ENCODE results near the gene ARHGAP24. TPM values are rescaled to one million over a fixed set of nuclear protein-coding genes. Genes with fewer than 3 reads are reported as not detected.

ARHGAP24 gene
- total and polyA plus RNA-seq, 4 donors = 1.8 to 15.2 (median 3.3) TPM

DNA sequence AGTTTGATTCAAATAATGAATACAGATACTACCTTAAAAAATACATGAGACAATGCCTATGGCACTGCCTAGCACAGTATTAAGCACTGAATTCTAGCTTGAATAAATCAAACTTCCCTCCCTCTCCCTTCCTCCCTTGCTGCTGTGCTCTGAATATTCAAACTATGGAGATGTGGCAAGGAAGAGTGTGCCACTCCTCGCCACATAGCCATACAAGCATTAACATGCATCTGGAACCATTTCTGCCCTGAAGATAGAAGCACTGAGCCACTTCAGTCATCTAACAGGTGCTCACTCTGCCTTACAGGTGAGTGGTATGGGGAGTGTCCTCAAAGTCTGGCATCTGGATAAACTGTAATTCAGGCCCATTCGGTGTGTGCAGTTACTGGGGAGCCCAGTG lies 276.9 kb downstream of the ARHGAP24 start (continued):
- TF ChIP-seq, protein P1, sequence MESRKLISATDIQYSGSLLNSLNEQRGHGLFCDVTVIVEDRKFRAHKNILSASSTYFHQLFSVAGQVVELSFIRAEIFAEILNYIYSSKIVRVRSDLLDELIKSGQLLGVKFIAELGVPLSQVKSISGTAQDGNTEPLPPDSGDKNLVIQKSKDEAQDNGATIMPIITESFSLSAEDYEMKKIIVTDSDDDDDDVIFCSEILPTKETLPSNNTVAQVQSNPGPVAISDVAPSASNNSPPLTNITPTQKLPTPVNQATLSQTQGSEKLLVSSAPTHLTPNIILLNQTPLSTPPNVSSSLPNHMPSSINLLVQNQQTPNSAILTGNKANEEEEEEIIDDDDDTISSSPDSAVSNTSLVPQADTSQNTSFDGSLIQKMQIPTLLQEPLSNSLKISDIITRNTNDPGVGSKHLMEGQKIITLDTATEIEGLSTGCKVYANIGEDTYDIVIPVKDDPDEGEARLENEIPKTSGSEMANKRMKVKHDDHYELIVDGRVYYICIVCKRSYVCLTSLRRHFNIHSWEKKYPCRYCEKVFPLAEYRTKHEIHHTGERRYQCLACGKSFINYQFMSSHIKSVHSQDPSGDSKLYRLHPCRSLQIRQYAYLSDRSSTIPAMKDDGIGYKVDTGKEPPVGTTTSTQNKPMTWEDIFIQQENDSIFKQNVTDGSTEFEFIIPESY (IDR thresholded peaks at IDR 0.05) = no peak
- TF ChIP-seq SP1 (IDR thresholded peaks at IDR 0.05) (no peak), RXRA (IDR thresholded peaks at IDR 0.05) (no peak), RAD21 (IDR thresholded peaks at IDR 0.05) (no peak)
- TF ChIP-seq, protein P2, sequence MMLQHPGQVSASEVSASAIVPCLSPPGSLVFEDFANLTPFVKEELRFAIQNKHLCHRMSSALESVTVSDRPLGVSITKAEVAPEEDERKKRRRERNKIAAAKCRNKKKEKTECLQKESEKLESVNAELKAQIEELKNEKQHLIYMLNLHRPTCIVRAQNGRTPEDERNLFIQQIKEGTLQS (IDR thresholded peaks at IDR 0.05) = no peak

DNA sequence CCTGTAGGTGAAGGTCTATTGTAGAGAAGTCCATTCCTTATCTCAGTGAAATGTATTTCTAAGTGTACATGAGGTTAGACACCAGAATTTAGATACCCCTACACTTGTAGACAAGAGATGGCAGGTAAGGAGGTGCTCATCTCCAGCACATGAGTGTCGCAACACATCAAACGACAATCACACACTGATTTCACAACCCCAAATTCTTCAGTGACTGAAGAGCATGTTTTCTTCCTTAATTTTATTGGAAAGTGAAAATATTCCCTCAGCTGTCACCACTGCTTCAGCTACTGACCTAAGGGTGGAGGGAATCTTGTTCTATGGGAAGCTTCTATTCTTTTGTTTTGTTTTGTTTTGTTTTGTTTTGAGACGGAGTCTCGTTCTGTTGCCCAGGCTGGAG lies 280.3 kb downstream of the ARHGAP24 start:
- TF ChIP-seq NR2F2 (IDR thresholded peaks at IDR 0.05) (no peak), RXRA (IDR thresholded peaks at IDR 0.05) (no peak), GABPA (IDR thresholded peaks at IDR 0.05 in 1 of 2, conservative IDR thresholded peaks at IDR 0.05 in 1 of 2) (no peak), YY1 (IDR thresholded peaks at IDR 0.05) (no peak), SP1 (IDR thresholded peaks at IDR 0.05) (no peak), HNF4G (IDR thresholded peaks at IDR 0.05) (no peak), RAD21 (IDR thresholded peaks at IDR 0.05) (no peak), TAF1 (conservative IDR thresholded peaks at IDR 0.05) (no peak)
- TF ChIP-seq, protein P3, sequence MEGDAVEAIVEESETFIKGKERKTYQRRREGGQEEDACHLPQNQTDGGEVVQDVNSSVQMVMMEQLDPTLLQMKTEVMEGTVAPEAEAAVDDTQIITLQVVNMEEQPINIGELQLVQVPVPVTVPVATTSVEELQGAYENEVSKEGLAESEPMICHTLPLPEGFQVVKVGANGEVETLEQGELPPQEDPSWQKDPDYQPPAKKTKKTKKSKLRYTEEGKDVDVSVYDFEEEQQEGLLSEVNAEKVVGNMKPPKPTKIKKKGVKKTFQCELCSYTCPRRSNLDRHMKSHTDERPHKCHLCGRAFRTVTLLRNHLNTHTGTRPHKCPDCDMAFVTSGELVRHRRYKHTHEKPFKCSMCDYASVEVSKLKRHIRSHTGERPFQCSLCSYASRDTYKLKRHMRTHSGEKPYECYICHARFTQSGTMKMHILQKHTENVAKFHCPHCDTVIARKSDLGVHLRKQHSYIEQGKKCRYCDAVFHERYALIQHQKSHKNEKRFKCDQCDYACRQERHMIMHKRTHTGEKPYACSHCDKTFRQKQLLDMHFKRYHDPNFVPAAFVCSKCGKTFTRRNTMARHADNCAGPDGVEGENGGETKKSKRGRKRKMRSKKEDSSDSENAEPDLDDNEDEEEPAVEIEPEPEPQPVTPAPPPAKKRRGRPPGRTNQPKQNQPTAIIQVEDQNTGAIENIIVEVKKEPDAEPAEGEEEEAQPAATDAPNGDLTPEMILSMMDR (IDR thresholded peaks at IDR 0.05; ENCODE audit: low read depth, low read length, missing input control) = no peak
- TF ChIP-seq, protein P1 (IDR thresholded peaks at IDR 0.05) = no peak
- TF ChIP-seq, protein P4, sequence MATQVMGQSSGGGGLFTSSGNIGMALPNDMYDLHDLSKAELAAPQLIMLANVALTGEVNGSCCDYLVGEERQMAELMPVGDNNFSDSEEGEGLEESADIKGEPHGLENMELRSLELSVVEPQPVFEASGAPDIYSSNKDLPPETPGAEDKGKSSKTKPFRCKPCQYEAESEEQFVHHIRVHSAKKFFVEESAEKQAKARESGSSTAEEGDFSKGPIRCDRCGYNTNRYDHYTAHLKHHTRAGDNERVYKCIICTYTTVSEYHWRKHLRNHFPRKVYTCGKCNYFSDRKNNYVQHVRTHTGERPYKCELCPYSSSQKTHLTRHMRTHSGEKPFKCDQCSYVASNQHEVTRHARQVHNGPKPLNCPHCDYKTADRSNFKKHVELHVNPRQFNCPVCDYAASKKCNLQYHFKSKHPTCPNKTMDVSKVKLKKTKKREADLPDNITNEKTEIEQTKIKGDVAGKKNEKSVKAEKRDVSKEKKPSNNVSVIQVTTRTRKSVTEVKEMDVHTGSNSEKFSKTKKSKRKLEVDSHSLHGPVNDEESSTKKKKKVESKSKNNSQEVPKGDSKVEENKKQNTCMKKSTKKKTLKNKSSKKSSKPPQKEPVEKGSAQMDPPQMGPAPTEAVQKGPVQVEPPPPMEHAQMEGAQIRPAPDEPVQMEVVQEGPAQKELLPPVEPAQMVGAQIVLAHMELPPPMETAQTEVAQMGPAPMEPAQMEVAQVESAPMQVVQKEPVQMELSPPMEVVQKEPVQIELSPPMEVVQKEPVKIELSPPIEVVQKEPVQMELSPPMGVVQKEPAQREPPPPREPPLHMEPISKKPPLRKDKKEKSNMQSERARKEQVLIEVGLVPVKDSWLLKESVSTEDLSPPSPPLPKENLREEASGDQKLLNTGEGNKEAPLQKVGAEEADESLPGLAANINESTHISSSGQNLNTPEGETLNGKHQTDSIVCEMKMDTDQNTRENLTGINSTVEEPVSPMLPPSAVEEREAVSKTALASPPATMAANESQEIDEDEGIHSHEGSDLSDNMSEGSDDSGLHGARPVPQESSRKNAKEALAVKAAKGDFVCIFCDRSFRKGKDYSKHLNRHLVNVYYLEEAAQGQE (IDR thresholded peaks at IDR 0.05) = no peak
- TF ChIP-seq, protein P2 (IDR thresholded peaks at IDR 0.05) = no peak
- Histone ChIP-seq H3K27ac (ENCODE audit: low read depth in 1 of 2, low read length in 2 of 2) (no peak overlapping the region), H3K36me3 (ENCODE audit: control insufficient read depth in 4 of 4, insufficient read depth in 3 of 4, low read depth in 1 of 4, low read length in 3 of 4) (no peaks in the 10 kb centered on the region), H3K4me1 (ENCODE audit: control insufficient read depth in 4 of 4, insufficient read depth in 4 of 4, low read length in 3 of 4) (no peaks in the 10 kb centered on the region), H3K9ac (ENCODE audit: low read depth in 1 of 2, low read length in 2 of 2) (no peak overlapping the region), H3K27me3 (ENCODE audit: control insufficient read depth in 4 of 4, insufficient read depth in 4 of 4, low read length in 3 of 4) (no peaks in the 10 kb centered on the region), H3K9me3 (ENCODE audit: control insufficient read depth in 4 of 4, low read length in 3 of 4) (no peaks in the 10 kb centered on the region), H3K4me3 (ENCODE audit: low read depth in 1 of 3, low read length in 3 of 3) (no peak overlapping the region)
- no peak for DNase-seq (ENCODE audit: low spot score)
- WGBS = 76% methylated on average over 4 of the region's 4 CpGs

Measured in liver (tissue), 9 donors.